Endometrial microvascular endothelial cells (primary cell): ENCODE measurements around the gene RUNX1. TPM values are rescaled to one million over a fixed set of nuclear protein-coding genes. Genes with fewer than 3 reads are reported as not detected.

Experiments
- in situ Hi-C: cut with HindIII; loops from 2 replicates; pipeline ENCODE4 v1.10.0; 2017; ENCODE audit warnings: low sequenced_read_pairs, low pct_unique_long_range_greater_than_20kb; ENCODE audit errors: inconsistent ontology term
- total RNA-seq: library from RNA; depleted of rRNA; stranded (reverse); fragments of >200 nt; gene quantifications from one replicate; pipeline ENCODE4 v1.2.3, GENCODE V29; 2015; ENCODE audit errors: inconsistent ontology term

The RUNX1 gene
- total RNA-seq, 1 donor from 2014 or later, result 14.5 TPM

DNA sequence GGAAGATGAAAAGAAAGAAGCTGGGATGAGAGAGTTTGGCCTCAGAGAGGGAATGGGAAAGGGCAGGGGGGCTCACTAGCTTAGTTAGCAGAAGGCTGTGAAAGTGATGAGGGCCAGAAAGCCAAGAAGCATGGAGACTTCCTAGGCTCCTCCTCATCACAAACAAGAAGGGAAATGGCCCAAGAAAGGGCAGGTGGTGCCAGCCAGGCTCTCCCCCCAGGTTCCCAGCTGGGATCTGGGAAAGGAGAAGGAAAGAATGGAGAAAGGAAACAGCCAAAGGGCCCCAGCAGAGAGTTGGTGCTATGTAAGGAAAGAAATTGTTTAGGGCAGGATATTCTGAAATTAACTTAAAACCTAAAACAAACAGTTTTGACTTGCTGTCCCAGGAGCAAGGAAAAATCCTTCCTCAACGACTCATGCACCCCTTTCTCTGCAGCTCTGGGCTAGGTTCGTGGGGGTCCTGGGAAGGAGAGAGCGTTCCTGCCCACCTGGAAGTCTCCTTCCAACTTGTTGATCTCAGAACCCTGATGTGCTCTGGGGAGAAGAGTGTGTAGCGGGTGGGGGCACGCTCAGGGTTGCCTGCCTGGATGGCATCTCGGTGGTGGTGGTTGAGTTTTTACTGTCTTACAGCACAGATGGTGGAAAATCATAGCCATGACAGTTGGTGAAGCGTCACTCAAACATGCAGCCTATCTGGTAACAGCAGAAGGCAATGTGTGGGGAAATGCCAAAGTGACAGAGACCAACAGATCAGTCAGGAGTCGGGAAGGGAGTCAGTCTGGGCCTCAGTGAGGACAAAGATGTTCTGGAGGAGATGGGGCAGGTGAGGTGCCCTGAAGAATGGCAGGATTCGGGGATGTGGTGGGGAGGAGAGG is 233.0 kb downstream of the RUNX1 start:
- in situ Hi-C loops, result no loop called here

DNA sequence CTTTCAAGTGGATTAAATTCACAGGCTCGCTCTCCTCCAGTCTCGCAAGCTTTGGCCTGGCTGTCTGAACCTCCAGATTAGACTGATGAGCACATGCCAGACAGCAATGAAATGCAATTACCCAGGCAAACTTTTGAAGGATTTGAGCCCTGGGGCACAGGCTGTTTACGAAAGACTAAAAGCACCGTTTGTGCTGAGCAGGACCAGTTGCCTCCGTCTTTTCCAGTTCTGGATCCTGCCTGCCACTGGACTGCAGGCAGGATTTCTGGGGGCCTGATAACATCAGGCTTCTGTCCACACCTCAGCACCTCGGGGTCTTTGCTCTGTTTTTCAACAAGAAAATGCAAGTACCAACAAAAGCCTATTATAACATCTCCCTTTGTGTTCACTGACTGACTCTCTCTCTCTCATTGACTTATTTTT is 234.6 kb downstream of the RUNX1 start:
- in situ Hi-C loops, result no loop called here

DNA sequence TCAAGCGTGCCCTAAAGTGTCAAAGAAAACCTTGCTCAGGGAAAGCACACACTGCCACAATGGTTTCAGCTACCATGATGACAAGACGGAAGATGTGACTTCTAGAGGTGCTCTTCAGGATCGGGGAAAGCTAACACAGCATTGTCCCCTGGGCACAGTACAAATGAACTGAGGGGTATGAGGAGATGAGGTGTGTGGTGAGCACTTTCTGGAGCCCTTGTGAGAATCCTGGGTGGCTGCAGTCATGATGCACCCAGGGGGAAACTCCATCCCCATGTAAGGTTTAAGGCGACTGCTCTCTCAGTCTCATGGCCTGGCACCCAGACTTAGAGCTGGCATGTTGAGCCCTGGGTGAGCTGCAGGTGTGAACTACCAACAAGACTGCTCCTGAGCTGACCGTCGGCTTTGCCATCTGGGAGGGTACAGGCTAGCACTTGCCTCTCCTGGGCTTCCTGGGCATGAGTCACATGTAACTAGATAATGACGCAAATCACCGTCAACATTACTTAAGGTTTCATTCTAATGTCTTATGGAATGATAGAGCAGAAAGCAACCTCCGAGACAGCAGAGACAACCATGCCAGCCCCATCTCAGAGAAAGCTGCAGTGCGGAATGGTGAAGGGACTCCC is 235.7 kb downstream of the RUNX1 start:
- in situ Hi-C loops, result no loop called here

DNA sequence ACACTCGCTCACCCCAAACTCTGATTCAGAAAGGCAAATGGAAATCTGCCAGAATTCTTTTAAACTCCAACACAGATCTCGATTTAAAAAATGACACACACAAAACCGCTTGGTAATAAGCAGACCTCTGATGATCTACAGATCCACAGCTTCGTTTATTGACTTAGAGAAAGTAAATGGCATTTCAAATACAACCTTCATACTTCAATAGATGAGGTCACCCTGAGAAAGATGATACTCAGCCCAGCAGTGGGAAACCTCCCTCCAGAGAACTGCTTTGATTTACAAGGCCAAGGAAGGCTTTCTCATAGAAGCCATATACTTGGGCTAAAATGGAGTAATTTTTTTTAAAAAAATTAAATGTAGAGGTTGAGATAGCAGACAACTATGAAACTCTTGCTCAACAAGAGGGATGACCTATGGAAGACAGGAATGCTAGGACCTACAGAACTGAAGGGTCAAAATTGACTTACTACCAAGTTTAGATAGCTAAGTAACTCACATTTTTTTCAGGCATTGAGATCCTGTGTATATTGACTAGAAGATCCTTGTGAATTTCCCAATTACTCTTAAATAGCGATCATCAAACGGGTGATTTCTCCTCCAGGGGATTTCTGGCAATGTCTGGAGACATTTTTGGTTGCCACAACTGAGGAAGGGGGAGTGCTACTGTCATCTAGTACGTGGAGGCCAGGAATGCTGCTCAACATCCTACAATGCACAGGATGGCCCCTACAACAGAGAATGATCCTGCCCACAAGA is 236.4 kb downstream of the RUNX1 start:
- in situ Hi-C loops, result no loop called here

DNA sequence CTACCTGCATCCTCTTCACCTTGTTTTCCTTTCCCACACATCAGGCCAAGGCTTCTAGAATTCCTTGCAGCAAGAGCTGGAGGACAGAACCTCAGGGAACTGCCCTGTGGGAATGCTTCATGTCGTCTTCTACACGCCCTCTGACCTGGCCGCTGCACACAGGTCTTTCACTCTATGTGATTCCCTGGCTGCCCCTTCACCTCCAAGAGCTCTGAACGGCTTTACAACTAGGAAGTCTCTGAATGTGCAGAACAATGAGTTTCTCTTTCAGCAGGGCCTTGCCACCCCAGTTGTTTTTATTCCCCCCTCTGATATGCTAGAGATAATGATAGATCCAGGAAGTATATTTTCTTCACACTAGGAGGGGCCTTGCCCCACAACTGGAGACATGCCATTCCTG is 237.7 kb downstream of the RUNX1 start:
- in situ Hi-C loops, result no loop called here

DNA sequence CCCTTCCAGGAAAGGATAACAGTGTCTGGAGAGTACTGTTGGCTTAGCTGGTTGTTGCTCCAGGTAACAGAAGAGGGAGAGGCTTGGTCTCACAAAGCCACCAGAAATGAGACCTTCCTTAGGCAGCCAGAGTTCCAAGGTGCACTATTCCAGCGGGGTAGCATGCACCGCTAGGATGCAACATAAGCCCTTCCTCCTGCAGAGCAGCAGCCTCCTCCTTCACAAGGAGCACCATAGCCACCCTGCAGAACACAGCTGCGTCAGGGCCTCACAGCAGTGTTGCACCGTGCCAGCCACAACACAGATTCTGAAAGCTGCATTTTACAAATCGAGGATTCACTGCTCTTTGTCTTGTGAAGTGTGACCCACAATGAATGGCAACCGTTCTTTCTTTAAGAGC is 238.3 kb downstream of the RUNX1 start:
- in situ Hi-C loops, result no loop called here

DNA sequence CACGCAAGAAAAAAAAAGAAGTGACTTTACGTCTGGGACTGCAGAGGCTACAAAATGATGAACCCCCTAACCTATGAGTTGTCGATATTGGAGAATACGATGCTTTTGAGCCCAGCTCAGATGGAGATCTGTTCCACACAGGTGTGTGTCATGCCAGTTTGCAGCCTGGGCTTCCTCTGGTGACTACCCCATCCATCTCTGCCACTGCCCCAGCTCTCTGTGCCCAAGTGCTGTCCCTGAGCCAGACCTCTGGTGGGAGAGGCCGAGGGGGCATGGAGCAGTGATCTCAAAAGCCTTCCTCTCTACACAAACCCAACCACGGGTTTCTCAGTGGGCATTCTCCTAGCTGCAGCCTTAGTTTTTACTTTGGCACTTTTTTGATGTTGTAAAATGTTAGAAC is 239.3 kb downstream of the RUNX1 start:
- in situ Hi-C loops, result loop anchor here (10.0 kb wide), 1 partner anchor 75 kb away; no protein-coding TSS in a partner anchor

DNA sequence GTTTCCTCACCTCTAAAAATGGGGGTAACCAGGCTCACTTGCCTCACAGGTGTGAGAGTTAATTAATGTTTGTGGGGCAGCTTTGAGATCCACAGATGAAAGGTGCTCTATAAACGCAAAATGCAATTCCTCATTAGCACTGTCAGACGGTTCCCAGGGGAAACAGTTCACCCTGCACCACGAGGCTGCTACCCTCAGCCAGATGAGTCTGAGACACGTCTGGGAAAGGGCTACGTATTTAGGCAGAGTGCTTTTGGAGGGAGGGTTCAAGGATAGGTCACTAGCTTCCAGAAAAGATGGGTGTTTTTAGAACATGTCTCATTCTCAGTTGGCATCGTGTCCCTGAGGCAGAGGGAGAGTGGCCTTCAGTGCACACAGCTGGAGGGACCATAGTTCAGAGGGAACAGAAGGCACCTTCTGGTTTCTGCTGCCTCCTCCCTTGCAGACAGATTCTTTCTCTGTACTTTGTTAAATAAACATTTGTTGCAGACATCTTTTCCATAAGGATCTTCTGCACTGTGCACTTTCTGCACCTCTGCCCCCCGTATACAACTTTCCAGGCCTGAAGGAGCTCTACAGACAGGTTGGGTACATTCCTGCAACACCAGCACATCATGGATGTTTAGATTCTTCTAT is 240.4 kb downstream of the RUNX1 start:
- in situ Hi-C loops, result loop anchor here (10.0 kb wide), 1 partner anchor 76 kb away; no protein-coding TSS in a partner anchor

DNA sequence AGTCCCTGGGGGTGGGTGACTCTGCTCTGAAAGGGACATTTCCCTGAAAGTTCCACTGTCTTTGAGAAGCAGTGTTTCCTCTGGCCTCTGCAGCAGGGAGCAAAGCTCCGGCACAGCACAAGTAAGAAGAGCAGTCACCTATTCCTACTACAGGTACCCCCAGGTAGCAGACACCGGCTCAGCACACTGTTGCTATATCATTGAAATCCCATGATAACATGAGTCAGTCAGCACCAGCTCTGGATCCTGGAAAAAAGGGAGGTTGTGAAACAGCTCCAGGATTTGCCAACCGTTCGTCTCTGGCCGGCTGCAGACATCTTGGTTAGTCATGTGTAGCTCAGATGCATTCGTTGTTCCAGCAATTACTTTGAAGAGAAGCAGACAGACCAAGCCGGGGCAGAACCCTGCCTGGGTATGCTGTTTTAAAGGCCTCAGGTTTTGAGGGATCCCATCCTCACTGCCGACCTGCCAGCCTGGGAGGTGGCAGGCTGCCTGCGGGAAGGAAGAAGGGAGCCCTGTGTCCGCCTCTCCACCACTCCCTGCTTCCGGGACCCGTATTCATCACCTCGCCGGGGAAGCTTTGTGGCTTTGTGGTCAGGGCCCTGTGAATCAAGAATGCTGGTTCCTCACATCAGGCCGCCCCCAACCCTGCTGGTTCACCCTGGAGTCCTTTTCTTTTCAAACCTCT is 241.1 kb downstream of the RUNX1 start:
- in situ Hi-C loops, result loop anchor here (10.0 kb wide), 1 partner anchor 77 kb away; no protein-coding TSS in a partner anchor

DNA sequence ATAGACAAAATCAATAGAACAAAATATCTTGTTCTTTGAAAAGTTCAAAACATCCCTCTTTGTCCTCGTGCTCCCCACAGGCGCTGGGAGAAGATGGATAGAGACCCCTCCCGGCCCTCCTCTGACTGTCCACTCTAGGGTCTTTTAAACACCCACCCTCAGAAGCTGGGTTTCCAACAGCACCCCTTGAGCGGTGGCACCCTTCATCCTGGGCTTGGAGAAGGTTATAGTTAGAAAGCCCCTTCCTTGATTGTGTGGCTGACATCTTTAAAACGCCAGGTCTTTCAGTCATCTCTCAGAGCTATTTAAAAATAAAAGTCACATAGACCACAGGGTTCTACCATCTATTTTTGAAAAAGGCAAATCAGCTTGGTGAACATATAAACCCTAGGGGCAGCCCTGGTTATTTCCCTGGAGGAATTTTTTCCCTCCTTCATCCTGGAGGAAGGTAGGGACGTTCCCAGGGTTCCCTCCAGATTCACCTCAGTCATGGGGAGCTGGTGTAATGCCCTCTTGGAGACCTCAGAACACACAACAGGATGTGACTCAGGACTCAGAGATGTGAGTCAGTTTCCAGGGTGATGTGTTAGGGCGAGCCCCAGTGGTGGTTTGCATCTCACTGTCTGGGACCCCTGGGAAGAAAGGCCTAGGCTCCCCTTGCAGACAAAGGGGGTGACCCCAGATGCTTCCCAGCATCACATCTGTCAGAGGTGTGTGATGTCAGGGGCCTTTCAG is 241.8 kb downstream of the RUNX1 start:
- in situ Hi-C loops, result loop anchor here (10.0 kb wide), 1 partner anchor 77 kb away; no protein-coding TSS in a partner anchor

DNA sequence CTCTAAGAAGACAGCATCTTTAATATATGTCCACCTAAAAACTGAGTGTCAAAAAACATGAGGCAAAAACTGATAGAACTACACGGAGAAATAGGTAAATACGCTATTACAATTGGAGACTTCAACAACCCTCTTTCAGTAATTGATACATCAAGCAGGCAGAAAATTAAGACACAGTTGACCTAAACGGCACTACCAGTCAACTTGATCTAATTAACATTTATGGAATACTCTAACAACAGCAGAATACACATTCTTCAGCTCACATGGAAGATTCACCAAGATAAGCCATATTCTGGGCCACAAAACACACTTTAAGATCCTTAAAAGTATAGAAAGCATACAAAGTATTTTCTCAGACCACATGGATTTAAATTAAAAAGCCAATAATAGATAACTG is 242.7 kb downstream of the RUNX1 start:
- in situ Hi-C loops, result loop anchor here (10.0 kb wide), 1 partner anchor 78 kb away; no protein-coding TSS in a partner anchor

DNA sequence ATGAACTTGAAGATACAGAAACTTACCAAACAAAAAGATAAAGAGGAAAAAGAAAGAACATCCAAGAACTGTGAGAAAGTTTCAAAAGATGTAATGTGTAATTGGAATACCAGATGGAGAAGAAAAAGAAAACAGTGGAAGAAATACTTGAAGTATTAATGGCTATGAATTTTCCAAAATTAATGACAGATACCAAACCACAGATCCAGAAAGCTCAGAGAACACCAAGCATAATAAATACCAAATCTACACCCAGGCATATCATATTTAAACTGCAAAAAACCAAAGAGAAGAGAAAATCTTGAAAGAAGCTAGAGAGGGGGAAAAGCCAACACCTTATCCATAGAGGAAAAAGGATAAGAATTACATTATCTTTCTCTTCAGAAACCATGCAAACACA is 243.9 kb downstream of the RUNX1 start:
- in situ Hi-C loops, result loop anchor here (10.0 kb wide), 1 partner anchor 80 kb away; no protein-coding TSS in a partner anchor

DNA sequence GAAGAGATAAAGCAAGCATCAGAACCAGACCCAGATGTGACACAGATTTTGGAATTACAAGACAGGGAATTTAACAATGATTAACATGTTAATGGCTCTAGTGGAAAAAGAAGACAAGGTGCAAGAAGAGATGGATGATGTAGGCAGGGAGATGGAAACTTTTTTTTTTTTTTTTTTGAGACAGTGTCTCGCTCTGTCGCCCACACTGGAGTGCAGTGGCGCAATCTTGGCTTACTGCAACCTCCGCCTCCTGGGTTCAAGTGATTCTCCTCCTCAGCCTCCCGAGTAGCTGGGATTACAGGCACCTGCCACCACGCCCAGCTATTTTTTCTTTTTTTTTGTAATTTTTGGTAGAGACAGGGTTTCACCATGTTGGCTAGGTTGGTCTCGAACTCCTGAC is 244.5 kb downstream of the RUNX1 start:
- in situ Hi-C loops, result loop anchor here (10.0 kb wide), 1 partner anchor 80 kb away; no protein-coding TSS in a partner anchor

DNA sequence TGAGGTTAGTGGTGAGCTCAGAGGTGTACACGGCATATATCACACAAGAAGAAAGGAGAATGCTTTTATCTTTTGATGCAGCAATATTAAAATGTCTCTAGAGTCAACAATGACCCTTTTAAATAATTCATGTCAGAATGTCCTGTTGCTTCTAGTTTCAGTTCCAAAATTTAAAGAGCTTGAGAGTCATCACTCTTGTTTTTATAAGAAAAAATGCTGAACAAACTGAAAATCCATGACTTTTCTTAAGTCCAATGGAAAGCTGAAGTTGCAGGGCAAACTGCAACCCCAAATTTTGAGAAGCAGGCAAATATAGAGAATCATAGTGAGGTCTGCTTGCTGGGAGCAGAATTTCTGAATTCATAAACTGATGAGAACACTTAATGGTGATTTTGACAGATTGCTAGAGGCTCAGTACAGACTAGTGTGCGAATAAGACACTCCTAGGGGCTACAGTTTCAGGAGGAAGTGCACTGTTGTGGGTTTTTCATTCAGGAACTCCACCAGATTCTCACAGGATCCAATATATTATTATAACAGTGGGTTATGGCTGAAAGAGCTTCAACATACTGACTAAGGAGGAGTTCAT is 245.2 kb downstream of the RUNX1 start:
- in situ Hi-C loops, result loop anchor here (10.0 kb wide), 1 partner anchor 81 kb away; no protein-coding TSS in a partner anchor

DNA sequence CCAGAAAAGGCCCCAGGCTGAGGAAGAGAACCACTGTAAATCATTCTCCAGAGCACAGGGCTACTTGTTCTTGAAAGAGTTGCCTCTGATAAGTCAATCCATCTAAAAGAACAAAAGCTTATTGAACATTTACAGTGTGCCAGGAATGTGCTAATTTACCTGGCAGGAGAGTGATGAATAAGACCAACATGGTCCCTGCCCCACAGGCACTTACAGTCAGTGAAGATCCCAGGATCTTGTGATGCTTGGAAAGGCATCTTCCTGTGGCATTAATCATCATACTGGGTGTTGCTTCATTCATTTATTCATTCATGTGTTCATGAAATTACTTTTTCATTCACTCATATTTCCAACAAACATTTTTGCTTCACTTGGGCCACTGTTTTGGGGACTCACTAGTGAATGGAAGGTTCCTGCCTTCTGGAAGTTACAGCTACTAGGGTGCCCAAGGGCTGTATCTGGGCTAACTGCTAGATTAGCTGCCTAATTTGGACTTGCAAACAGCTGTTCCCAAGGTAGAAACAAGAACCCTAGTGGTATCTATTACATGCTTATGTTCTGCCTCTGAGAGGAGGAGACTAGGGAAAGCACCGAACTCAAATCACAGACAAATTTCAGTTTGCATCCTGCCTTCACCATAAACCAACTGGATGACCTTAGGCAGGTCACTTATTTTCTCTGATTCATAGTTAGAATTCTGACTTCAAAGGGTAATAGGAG is 246.8 kb downstream of the RUNX1 start:
- in situ Hi-C loops, result loop anchor here (10.0 kb wide), 1 partner anchor 82 kb away; no protein-coding TSS in a partner anchor

DNA sequence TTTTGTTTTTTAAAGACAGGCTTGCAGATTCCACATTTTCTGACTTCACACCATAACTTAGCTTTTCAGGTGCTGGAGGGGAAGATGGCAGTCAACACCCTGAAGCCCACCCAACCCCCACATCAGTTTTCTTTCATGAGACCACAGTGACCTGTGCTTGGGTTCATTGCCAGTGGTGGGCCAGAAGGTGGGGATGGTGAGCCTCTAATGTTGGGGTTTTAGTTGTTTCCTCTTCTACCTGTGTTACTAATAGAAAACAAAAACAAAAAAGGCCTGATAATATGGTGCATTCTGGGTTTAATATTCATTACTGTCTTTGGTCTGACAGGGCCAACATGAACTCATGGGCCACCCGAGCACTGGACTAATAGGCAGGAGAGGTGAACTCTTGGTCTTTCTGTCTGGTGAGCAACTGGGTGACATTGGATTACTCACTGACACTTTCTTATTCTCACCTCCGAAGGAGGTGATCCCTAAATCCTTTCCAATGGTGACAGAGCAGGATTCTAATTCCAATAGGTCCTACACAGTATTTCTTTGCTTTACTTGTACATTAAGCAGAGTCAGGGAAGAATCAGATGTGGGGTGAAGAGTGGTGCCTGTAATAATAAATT is 247.5 kb downstream of the RUNX1 start:
- in situ Hi-C loops, result loop anchor here (10.0 kb wide), 1 partner anchor 83 kb away; no protein-coding TSS in a partner anchor
